ENCODE measurements around the gene DENND6A.
"Not testable (repeated sequence)": the region's sequence is repeated elsewhere in the genome, so short reads cannot be mapped to it uniquely, and the experiment has no call there.

Gene DENND6A

GRCh38 chr3:57692396-57693147, at the start of gene DENND6A:
DENND6A (minus strand) TSS chr3:57693077; CDS start chr3:57693018, 59 bp downstream.
- in situ Hi-C loops (cut with MboI; ENCODE audit: low sequenced_read_pairs), result no loop called here

GRCh38 chr3:57740027-57740426, 47.1 kb upstream of the DENND6A start:
- in situ Hi-C loops (cut with MboI; ENCODE audit: low sequenced_read_pairs), result no loop called here

GRCh38 chr3:57738391-57738790, 45.5 kb upstream of the DENND6A start:
- in situ Hi-C loops (cut with MboI; ENCODE audit: low sequenced_read_pairs), result no loop called here

GRCh38 chr3:57737840-57738239, 45.0 kb upstream of the DENND6A start:
- in situ Hi-C loops (cut with MboI; ENCODE audit: low sequenced_read_pairs), result no loop called here

- in situ Hi-C loops (cut with MboI; ENCODE audit: low sequenced_read_pairs), result no loop called here
Measured at GRCh38 chr3:57735405-57735804, 42.5 kb upstream of the DENND6A start.

- in situ Hi-C loops (cut with MboI; ENCODE audit: low sequenced_read_pairs), result no loop called here
Measured at GRCh38 chr3:57733790-57734189, 40.9 kb upstream of the DENND6A start.

GRCh38 chr3:57731311-57731710, 38.4 kb upstream of the DENND6A start:
- in situ Hi-C loops (cut with MboI; ENCODE audit: low sequenced_read_pairs), result no loop called here

GRCh38 chr3:57730682-57731081, 37.8 kb upstream of the DENND6A start:
- in situ Hi-C loops (cut with MboI; ENCODE audit: low sequenced_read_pairs), result no loop called here

GRCh38 chr3:57729334-57730045, 36.6 kb upstream of the DENND6A start:
- in situ Hi-C loops (cut with MboI; ENCODE audit: low sequenced_read_pairs), result no loop called here

- in situ Hi-C loops (cut with MboI; ENCODE audit: low sequenced_read_pairs), result no loop called here
Measured at GRCh38 chr3:57727106-57727505, 34.2 kb upstream of the DENND6A start.

GRCh38 chr3:57726397-57726796, 33.5 kb upstream of the DENND6A start:
- in situ Hi-C loops (cut with MboI; ENCODE audit: low sequenced_read_pairs), result no loop called here

- in situ Hi-C loops (cut with MboI; ENCODE audit: low sequenced_read_pairs), result no loop called here
Measured at GRCh38 chr3:57718118-57718517, 25.2 kb upstream of the DENND6A start.

- in situ Hi-C loops (cut with MboI; ENCODE audit: low sequenced_read_pairs), result no loop called here
Measured at GRCh38 chr3:57717205-57717868, 24.5 kb upstream of the DENND6A start.

- in situ Hi-C loops (cut with MboI; ENCODE audit: low sequenced_read_pairs), result no loop called here
Measured at GRCh38 chr3:57715686-57716085, 22.8 kb upstream of the DENND6A start.

- in situ Hi-C loops (cut with MboI; ENCODE audit: low sequenced_read_pairs), result no loop called here
Measured at GRCh38 chr3:57709559-57709958, 16.7 kb upstream of the DENND6A start.

- in situ Hi-C loops (cut with MboI; ENCODE audit: low sequenced_read_pairs), result no loop called here
Measured at GRCh38 chr3:57709031-57709430, 16.2 kb upstream of the DENND6A start.

GRCh38 chr3:57706462-57706861, 13.6 kb upstream of the DENND6A start:
- in situ Hi-C loops (cut with MboI; ENCODE audit: low sequenced_read_pairs), result no loop called here

- in situ Hi-C loops (cut with MboI; ENCODE audit: low sequenced_read_pairs), result not testable (repeated sequence)
Measured at GRCh38 chr3:57705351-57705750, 12.5 kb upstream of the DENND6A start.

GRCh38 chr3:57701781-57702180, 8.9 kb upstream of the DENND6A start:
- in situ Hi-C loops (cut with MboI; ENCODE audit: low sequenced_read_pairs), result no loop called here

GRCh38 chr3:57700737-57701136, 7.9 kb upstream of the DENND6A start:
- in situ Hi-C loops (cut with MboI; ENCODE audit: low sequenced_read_pairs), result no loop called here

GRCh38 chr3:57699591-57699990, 6.7 kb upstream of the DENND6A start:
- in situ Hi-C loops (cut with MboI; ENCODE audit: low sequenced_read_pairs), result no loop called here

GRCh38 chr3:57696801-57697321, 4.0 kb upstream of the DENND6A start:
- in situ Hi-C loops (cut with MboI; ENCODE audit: low sequenced_read_pairs), result no loop called here
